CD4-positive, alpha-beta T cell treated with Interleukin-15 for 4 hours (primary cell): ENCODE measurements around the gene CCDC191.
A peak's percentile ranks its signal among the peaks of the same experiment; 100 is the strongest.

ENCODE experiments used
- DNase-seq: peaks from one replicate; pipeline ENCODE4 v3.0.0-alpha.2; 2020; ENCODE audit warnings: low spot score

The CCDC191 gene

DNA sequence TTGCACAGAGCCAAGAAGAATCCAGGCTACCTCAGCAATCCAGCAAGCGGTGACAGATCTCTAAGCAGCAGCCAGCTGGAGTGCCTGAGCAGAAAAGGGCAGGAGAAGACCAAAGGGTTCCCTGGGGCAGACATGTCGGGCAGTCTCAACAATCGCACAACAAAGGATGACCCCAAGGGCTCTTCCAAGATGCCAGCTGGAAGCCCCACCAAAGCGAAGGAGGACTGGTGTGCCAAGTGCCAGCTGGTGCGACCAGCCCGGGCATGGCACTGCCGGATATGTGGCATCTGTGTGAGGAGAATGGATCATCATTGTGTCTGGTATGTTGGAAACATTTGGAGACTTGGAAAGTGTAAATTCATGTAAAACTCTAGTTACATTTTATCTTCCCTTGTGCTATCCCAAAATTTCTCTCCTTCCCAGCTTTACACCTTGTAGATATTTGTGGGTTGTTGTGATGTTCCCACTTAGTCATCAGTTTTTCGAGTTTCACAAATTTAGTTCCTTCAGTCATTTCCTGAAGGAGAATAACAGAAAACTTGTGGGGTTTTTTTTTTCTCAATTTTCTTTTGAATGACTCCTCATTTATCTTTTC, 102.1 kb downstream of the CCDC191 start:
- DNase-seq = no peak

DNA sequence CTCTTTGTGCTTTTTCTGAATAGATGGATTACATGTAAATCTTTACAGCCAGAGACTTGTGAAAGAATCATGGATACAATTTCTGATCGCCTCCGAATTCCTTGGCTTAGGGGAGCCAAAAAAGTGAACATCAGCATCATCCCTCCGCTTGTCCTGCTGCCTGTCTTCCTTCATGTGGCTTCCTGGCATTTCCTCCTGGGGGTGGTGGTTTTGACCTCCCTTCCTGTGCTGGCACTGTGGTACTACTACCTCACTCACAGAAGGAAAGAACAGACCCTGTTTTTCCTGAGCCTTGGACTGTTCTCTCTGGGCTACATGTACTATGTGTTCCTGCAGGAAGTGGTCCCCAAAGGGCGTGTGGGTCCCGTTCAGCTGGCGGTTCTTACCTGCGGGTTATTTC, 102.6 kb downstream of the CCDC191 start:
- no peak for DNase-seq

DNA sequence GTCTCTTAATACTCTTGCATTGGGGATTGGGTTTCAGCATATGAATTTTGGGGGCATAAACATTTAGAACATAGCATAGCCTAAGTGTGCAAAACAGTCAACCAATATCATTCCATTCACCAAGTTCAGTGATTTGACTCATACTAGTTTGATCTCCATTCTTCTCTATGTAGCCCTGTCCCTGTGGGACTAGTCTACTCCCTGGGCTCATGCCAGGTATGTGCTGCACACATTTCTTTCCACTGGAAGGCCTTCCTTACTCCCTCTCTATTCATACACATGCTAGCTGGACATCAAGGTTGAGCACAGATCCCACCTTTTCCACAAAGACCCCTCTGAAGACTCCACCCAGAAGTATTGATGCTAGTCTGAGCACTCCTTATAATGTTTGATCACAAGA, 103.4 kb downstream of the CCDC191 start:
- DNase-seq = no peak

DNA sequence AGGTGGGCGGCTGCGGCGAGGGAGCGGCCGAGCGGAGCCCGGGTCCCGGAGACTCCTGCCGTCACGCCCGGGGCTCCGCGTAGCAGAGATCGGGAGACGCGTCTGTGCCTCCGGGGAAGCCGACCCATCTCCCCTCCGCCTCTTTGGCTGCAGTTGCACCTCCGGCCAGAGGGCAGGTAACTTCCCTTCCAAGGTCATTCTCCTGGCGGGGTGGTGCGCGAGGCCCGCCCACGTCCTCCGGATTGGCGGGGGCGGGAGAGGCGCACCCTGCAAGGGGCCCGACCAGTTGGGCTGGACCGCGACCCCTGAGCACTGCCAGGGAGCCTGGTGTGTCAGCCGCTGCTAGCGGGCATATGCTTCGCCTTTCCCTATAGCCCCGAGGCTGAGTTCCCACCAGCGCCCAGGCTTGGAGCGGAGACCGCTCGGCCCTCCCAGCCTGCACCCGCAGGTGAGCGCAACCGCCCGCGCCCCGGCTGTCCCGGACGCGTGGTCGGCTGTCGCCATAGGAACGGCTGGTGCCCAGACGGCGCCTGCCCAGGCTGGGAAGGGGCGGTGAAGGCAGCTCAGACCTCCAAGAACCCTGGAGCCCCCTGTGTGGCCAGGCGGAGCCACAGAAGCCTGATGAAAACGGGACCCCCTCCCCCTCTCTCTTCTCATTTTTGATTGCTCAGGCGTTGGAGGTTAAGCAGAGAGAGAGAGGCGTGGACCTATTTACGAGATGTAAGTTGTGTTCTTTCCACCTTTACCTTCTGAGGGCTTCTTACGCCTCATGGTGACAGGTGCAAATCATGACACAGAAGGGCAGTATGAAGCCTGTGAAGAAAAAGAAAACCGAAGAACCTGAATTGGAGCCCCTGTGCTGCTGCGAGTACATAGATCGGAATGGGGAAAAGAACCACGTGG, 108.1 kb downstream of the CCDC191 start:
- no peak for DNase-seq

DNA sequence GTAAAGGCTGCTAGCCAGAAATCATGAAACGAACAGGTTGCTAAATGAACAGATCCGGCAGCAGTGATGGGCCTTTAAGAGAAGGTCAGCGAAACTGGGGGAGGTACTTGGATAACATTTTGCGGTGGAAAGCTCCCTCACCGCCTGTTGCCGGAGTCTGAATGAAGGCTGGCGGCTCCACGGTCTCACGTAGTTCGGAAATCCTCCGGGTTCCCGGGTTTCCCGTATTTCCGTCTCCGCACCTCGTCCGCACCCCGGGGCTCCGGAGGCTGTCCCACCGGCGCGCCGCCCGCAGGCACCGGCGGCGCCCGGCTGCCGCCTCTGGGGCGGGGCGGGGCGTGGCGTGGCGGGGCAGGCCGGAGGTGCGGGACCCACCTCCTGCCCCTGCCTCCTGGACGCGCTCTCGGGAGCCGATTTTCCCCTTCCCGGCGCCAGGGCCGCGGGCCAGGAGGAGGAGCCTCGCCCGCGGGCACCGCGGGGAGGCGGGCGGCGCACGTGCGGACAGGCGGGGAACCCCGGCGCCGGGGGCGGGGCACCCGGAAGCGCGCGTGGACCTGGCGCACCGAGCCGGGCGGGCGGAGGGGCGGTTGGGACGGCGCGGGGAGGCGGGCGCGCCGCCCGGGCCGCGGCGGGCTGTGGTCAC, 108.8 kb downstream of the CCDC191 start, which contains the start of gene ZDHHC23:
Gene ZDHHC23 (plus strand): TSS at position 642 of the 643 bp plus-strand sequence. CDS start 790 bp downstream, outside the sequence.
- peak; percentile 57 for DNase-seq

DNA sequence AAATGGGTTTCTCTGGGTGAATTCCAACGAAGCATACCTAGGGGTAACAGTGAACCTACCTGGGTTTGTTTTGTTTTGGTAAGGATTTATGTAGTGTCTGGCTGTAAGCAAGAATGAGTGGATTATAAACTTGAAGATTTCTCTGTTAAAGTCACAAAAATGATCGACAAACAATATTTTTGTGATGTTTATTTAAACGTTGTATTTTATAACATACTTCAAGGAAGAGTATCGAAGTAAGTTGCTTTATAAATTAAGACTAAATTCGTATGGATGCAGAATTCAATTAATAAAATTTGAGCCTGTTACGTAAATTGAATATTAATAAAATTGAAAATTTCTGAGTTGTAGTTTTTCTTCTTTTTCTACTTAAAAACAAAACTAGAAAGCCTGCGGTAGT, 109.5 kb downstream of the CCDC191 start:
- DNase-seq = no peak

DNA sequence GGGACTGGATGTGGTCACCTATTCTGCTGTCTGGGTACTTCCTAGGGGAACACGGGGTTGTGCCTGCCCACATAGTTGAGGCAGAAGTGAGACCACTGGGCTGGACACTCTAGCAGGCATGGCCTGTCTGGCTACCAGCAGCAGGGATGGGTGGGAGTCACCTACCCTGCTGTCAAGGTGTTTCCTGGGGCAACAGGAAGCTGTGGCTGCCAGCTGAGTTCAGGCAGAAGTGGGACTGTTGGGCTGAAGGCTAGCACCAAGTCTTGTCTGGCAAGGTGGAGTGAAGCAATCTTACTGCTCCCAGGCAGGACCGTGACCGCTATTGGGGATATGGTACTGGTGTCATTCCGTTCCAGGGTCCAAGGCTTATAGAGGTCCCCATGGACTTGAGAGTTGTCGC, 128.8 kb downstream of the CCDC191 start:
- no peak for DNase-seq

DNA sequence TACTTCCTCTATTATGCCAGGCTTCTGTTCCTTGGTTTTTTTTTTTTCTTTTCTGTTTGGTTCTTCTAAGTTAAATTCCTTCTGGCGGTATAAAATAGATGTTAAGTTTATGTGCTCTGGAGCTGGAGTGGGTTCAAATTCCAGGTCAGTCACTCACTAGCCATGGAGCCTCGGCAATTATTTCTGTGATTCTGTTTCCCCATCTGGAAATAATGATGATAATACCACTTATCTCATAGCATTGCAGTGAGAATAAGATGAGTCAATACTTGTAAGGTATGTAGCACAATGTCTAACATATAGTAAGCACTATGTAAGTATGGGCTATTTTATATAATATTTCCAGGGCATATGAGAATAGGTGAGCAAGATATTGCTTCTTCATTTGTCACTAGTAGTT, 141.7 kb downstream of the CCDC191 start:
- DNase-seq = no peak
